ENCODE data around the gene SYN1.

SYN1 gene

GRCh38 chrX:47625365-47625764 lies 5.7 kb upstream of the SYN1 start:
- Histone ChIP-seq H3K36me3 (ENCODE audit: insufficient read depth) (no peaks in the 10 kb centered on the region), H2AFZ (ENCODE audit: low read depth) (no peak overlapping the region), H3K9ac (no peak overlapping the region), H3K27ac (no peak overlapping the region), H3K79me2 (ENCODE audit: insufficient read depth, low read depth) (no peaks in the 10 kb centered on the region), H3K4me3 (IDR thresholded peaks at IDR 0.05; ENCODE audit: insufficient read depth, low read depth, low read length) (no peak overlapping the region), H3K4me2 (no peak overlapping the region), H3K27me3 (ENCODE audit: insufficient read depth, low read depth) (no peaks in the 10 kb centered on the region), H3K4me1 (ENCODE audit: low read depth, poor library complexity, severe bottlenecking) (peaks cover 8% of the 10 kb centered on the region), H4K20me1 (ENCODE audit: insufficient read depth) (no peaks in the 10 kb centered on the region)
- no peak for TF ChIP-seq CTCF (conservative IDR thresholded peaks at IDR 0.05; ENCODE audit: low read depth, low read length)

GRCh38 chrX:47623540-47624027 lies 3.9 kb upstream of the SYN1 start:
- Histone ChIP-seq H3K9ac (no peak overlapping the region), H3K4me2 (no peak overlapping the region), H3K79me2 (ENCODE audit: insufficient read depth, low read depth) (no peaks in the 10 kb centered on the region), H3K4me1 (ENCODE audit: low read depth, poor library complexity, severe bottlenecking) (peaks cover 2% of the 10 kb centered on the region), H3K27ac (no peak overlapping the region), H3K4me3 (IDR thresholded peaks at IDR 0.05; ENCODE audit: insufficient read depth, low read depth, low read length) (no peak overlapping the region), H3K27me3 (ENCODE audit: insufficient read depth, low read depth) (no peaks in the 10 kb centered on the region), H2AFZ (ENCODE audit: low read depth) (no peak overlapping the region), H3K36me3 (ENCODE audit: insufficient read depth) (no peaks in the 10 kb centered on the region), H4K20me1 (ENCODE audit: insufficient read depth) (no peaks in the 10 kb centered on the region)
- TF ChIP-seq CTCF (conservative IDR thresholded peaks at IDR 0.05; ENCODE audit: low read depth, low read length): no peak

GRCh38 chrX:47621851-47622250 lies 2.2 kb upstream of the SYN1 start:
- TF ChIP-seq CTCF (conservative IDR thresholded peaks at IDR 0.05; ENCODE audit: low read depth, low read length): no peak
- H4K20me1 ChIP-seq (ENCODE audit: insufficient read depth): no peaks in the 10 kb centered on the region
- H3K27me3 ChIP-seq (ENCODE audit: insufficient read depth, low read depth): no peaks in the 10 kb centered on the region
- no peak overlapping the region for H3K4me3 ChIP-seq (IDR thresholded peaks at IDR 0.05; ENCODE audit: insufficient read depth, low read depth, low read length)
- no peaks in the 10 kb centered on the region for H3K79me2 ChIP-seq (ENCODE audit: insufficient read depth, low read depth)
- H2AFZ ChIP-seq (ENCODE audit: low read depth): no peak overlapping the region
- H3K4me2 ChIP-seq: no peak overlapping the region
- H3K9ac ChIP-seq: no peak overlapping the region
- no peak overlapping the region for H3K27ac ChIP-seq
- H3K4me1 ChIP-seq (ENCODE audit: low read depth, poor library complexity, severe bottlenecking): no peaks in the 10 kb centered on the region
- H3K36me3 ChIP-seq (ENCODE audit: insufficient read depth): no peaks in the 10 kb centered on the region

- Histone ChIP-seq H3K9ac (no peak overlapping the region), H3K79me2 (ENCODE audit: insufficient read depth, low read depth) (no peaks in the 10 kb centered on the region), H2AFZ (ENCODE audit: low read depth) (no peak overlapping the region), H3K36me3 (ENCODE audit: insufficient read depth) (no peaks in the 10 kb centered on the region), H3K4me1 (ENCODE audit: low read depth, poor library complexity, severe bottlenecking) (no peaks in the 10 kb centered on the region), H4K20me1 (ENCODE audit: insufficient read depth) (no peaks in the 10 kb centered on the region), H3K4me3 (IDR thresholded peaks at IDR 0.05; ENCODE audit: insufficient read depth, low read depth, low read length) (no peak overlapping the region), H3K27ac (no peak overlapping the region), H3K27me3 (ENCODE audit: insufficient read depth, low read depth) (no peaks in the 10 kb centered on the region), H3K4me2 (no peak overlapping the region)
- no peak for TF ChIP-seq CTCF (conservative IDR thresholded peaks at IDR 0.05; ENCODE audit: low read depth, low read length)
Observed at GRCh38 chrX:47620303-47620685, 637 bp upstream of the SYN1 start.

Data from KMS-11 (cell line).